Measurements from ENCODE around the gene SERPINI1. TPM values are rescaled to one million over a fixed set of nuclear protein-coding genes. Genes with fewer than 3 reads are reported as not detected.

SERPINI1 gene
- total RNA-seq, 1 donor from 2014 or later = 66.2 TPM

GRCh38 chr3:167712445-167712844, 23.1 kb upstream of the SERPINI1 start:
- Mint-ChIP-seq H3K9me3 (ENCODE audit: unreplicated experiment) (no peaks in the 10 kb centered on the region), H3K36me3 (ENCODE audit: unreplicated experiment) (no peaks in the 10 kb centered on the region), H3K4me1 (ENCODE audit: low read depth, unreplicated experiment) (peaks cover 7% of the 10 kb centered on the region), H3K27me3 (ENCODE audit: unreplicated experiment) (no peaks in the 10 kb centered on the region), H3K27ac (ENCODE audit: unreplicated experiment) (no peak overlapping the region), H3K4me3 (ENCODE audit: unreplicated experiment) (no peak overlapping the region)
- no peak for DNase-seq
- TF ChIP-seq CTCF (IDR thresholded peaks at IDR 0.05; ENCODE audit: partially characterized antibody, unreplicated experiment) = no peak

GRCh38 chr3:167714871-167715270, 20.6 kb upstream of the SERPINI1 start:
- Mint-ChIP-seq H3K9me3 (ENCODE audit: unreplicated experiment) (no peaks in the 10 kb centered on the region), H3K27ac (ENCODE audit: unreplicated experiment) (no peak overlapping the region), H3K36me3 (ENCODE audit: unreplicated experiment) (no peaks in the 10 kb centered on the region), H3K4me1 (ENCODE audit: low read depth, unreplicated experiment) (peaks cover 2% of the 10 kb centered on the region), H3K27me3 (ENCODE audit: unreplicated experiment) (no peaks in the 10 kb centered on the region), H3K4me3 (ENCODE audit: unreplicated experiment) (no peak overlapping the region)
- no peak for TF ChIP-seq CTCF (IDR thresholded peaks at IDR 0.05; ENCODE audit: partially characterized antibody, unreplicated experiment)
- no peak for DNase-seq

GRCh38 chr3:167716920-167717319, 18.6 kb upstream of the SERPINI1 start:
- Mint-ChIP-seq H3K27me3 (ENCODE audit: unreplicated experiment) (no peaks in the 10 kb centered on the region), H3K27ac (ENCODE audit: unreplicated experiment) (no peak overlapping the region), H3K4me1 (ENCODE audit: low read depth, unreplicated experiment) (peaks cover 2% of the 10 kb centered on the region), H3K9me3 (ENCODE audit: unreplicated experiment) (no peaks in the 10 kb centered on the region), H3K36me3 (ENCODE audit: unreplicated experiment) (no peaks in the 10 kb centered on the region), H3K4me3 (ENCODE audit: unreplicated experiment) (no peak overlapping the region)
- DNase-seq = no peak
- TF ChIP-seq CTCF (IDR thresholded peaks at IDR 0.05; ENCODE audit: partially characterized antibody, unreplicated experiment) = no peak

GRCh38 chr3:167718582-167718981, 16.9 kb upstream of the SERPINI1 start:
- peaks cover 8% of the 10 kb centered on the region for H3K4me1 Mint-ChIP-seq (ENCODE audit: low read depth, unreplicated experiment)

GRCh38 chr3:167723025-167723512, 12.5 kb upstream of the SERPINI1 start:
- Mint-ChIP-seq H3K4me1 (ENCODE audit: low read depth, unreplicated experiment) (peaks cover 15% of the 10 kb centered on the region), H3K36me3 (ENCODE audit: unreplicated experiment) (no peaks in the 10 kb centered on the region), H3K27ac (ENCODE audit: unreplicated experiment) (no peak overlapping the region), H3K9me3 (ENCODE audit: unreplicated experiment) (no peaks in the 10 kb centered on the region), H3K4me3 (ENCODE audit: unreplicated experiment) (no peak overlapping the region), H3K27me3 (ENCODE audit: unreplicated experiment) (no peaks in the 10 kb centered on the region)
- DNase-seq = no peak
- no peak for TF ChIP-seq CTCF (IDR thresholded peaks at IDR 0.05; ENCODE audit: partially characterized antibody, unreplicated experiment)

More at GRCh38 chr3:167718582-167718981, 16.9 kb upstream of the SERPINI1 start:
- H3K36me3 Mint-ChIP-seq (ENCODE audit: unreplicated experiment) = no peaks in the 10 kb centered on the region
- H3K27me3 Mint-ChIP-seq (ENCODE audit: unreplicated experiment) = no peaks in the 10 kb centered on the region
- TF ChIP-seq CTCF (IDR thresholded peaks at IDR 0.05; ENCODE audit: partially characterized antibody, unreplicated experiment) = no peak
- no peak for DNase-seq
- H3K9me3 Mint-ChIP-seq (ENCODE audit: unreplicated experiment) = no peaks in the 10 kb centered on the region
- H3K4me3 Mint-ChIP-seq (ENCODE audit: unreplicated experiment) = no peak overlapping the region
- no peak overlapping the region for H3K27ac Mint-ChIP-seq (ENCODE audit: unreplicated experiment)
